Subcutaneous adipose tissue (tissue), 4 donors: Measurements from ENCODE around the gene JMJD1C. TPM values are rescaled to one million over a fixed set of nuclear protein-coding genes. Genes with fewer than 3 reads are reported as not detected.

Experiments used
- CTCF ChIP-seq: fragments of 450-650 bp; IDR thresholded peaks from one replicate; pipeline ENCODE4 v1.5.1; 2016; ENCODE audit warnings: low read depth, mild to moderate bottlenecking, control low read depth, antibody characterized with exemption, moderate library complexity
- total RNA-seq, 4 donors: library from RNA; depleted of rRNA; stranded (reverse); fragments of >200 nt; gene quantifications; one replicate each; pipeline ENCODE4 v1.1.0, GENCODE V29; 2016

JMJD1C gene
- total RNA-seq, 4 donors from 2014 or later, result 106 to 178 (median 171) TPM

- TF ChIP-seq CTCF, result no peak
Measured at GRCh38 chr10:63145782-63146181, 320.0 kb downstream of the JMJD1C start.

GRCh38 chr10:63143987-63144386 lies 321.8 kb downstream of the JMJD1C start:
- TF ChIP-seq CTCF, result no peak

- TF ChIP-seq CTCF, result no peak
Measured at GRCh38 chr10:63142136-63142535, 323.6 kb downstream of the JMJD1C start.

- TF ChIP-seq CTCF, result no peak
Measured at GRCh38 chr10:63140077-63140476, 325.7 kb downstream of the JMJD1C start.

GRCh38 chr10:63137306-63137705 lies 328.5 kb downstream of the JMJD1C start:
- no peak for TF ChIP-seq CTCF

GRCh38 chr10:63133821-63134557 lies 331.8 kb downstream of the JMJD1C start:
- TF ChIP-seq CTCF, result no peak

GRCh38 chr10:63133056-63133820 lies 332.5 kb downstream of the JMJD1C start, which contains the start of gene NRBF2:
TSS of gene NRBF2 (plus strand) at chr10:63133328. CDS start at chr10:63133471, 143 bp downstream.
- no peak for TF ChIP-seq CTCF
